DND-41 (cell line): ENCODE results near the gene LTBP1.

ENCODE experiments used
- ATAC-seq: fragments of 200-7000 bp; cut with Tn5 transposase; 3 replicates; pipeline ENCODE4 v1.9.1; 2021; ENCODE audit warnings: low read depth; ENCODE audit not compliant: insufficient read depth
- DNase-seq: peaks from one replicate; pipeline ENCODE4 v3.0.0-alpha.2; 2020
- H2AFZ ChIP-seq: 2 replicates; pipeline ENCODE4 v1.6.0; 2012; ENCODE audit warnings: low read depth, low read length
- H3K27ac ChIP-seq: 2 replicates; pipeline ENCODE4 v1.5.1; 2012; ENCODE audit warnings: low read length, inconsistent platforms
- H3K27me3 ChIP-seq: fragments of 200-600 bp; sonication (generic); 2 replicates; pipeline ENCODE4 v1.6.0; 2012; ENCODE audit warnings: low read length, mild to moderate bottlenecking, inconsistent platforms; ENCODE audit not compliant: insufficient read depth, poor library complexity
- H3K36me3 ChIP-seq: 2 replicates; pipeline ENCODE4 v1.5.1; 2012; ENCODE audit warnings: low read length, inconsistent platforms; ENCODE audit not compliant: insufficient read depth
- H3K4me1 ChIP-seq: 2 replicates; pipeline ENCODE4 v1.5.1; 2012; ENCODE audit warnings: mild to moderate bottlenecking, low read length; ENCODE audit not compliant: insufficient read depth
- H3K4me2 ChIP-seq: 2 replicates; pipeline ENCODE4 v1.6.0; 2012; ENCODE audit warnings: mild to moderate bottlenecking, moderate library complexity, low read length, inconsistent platforms; ENCODE audit not compliant: insufficient read depth
- H3K4me3 ChIP-seq, 2 experiments: fragments of 200-600 bp in 1 of 2; shearing (Covaris generic) in 1 of 2; 2 replicates each; pipeline ENCODE4 v1.5.1; 2012 to 2016; ENCODE audit warnings: inconsistent platforms in 2 of 2, low read length in 2 of 2, mild to moderate bottlenecking in 2 of 2, low read depth in 1 of 2, moderate library complexity in 1 of 2
- H3K79me2 ChIP-seq: 2 replicates; pipeline ENCODE4 v1.6.0; 2012; ENCODE audit warnings: low read length, inconsistent platforms; ENCODE audit not compliant: insufficient read depth
- H3K9ac ChIP-seq: 2 replicates; pipeline ENCODE4 v1.6.0; 2012; ENCODE audit warnings: low read depth, mild to moderate bottlenecking, inconsistent platforms, low read length, moderate library complexity
- H3K9me3 ChIP-seq: 2 replicates; pipeline ENCODE4 v1.5.1; 2012; ENCODE audit warnings: low read length, moderate library complexity, mild to moderate bottlenecking, inconsistent platforms; ENCODE audit not compliant: insufficient read depth, severe bottlenecking
- H4K20me1 ChIP-seq: 2 replicates; pipeline ENCODE4 v1.6.0; 2012; ENCODE audit warnings: low read length; ENCODE audit not compliant: insufficient read depth
- EZH2 ChIP-seq: IDR thresholded peaks from 3 replicates; pipeline ENCODE4 v1.6.1; 2012; ENCODE audit warnings: borderline replicate concordance, low read depth, mild to moderate bottlenecking, moderate library complexity, low read length, inconsistent platforms; ENCODE audit not compliant: severe bottlenecking
- TF ChIP-seq, protein P1 (sequence below): IDR thresholded peaks from 2 replicates; pipeline ENCODE4 v1.5.1; 2012; ENCODE audit warnings: borderline replicate concordance, low read length, moderate library complexity, mild to moderate bottlenecking; ENCODE audit not compliant: poor library complexity, severe bottlenecking; ENCODE audit errors: extremely low read depth

Gene LTBP1

DNA sequence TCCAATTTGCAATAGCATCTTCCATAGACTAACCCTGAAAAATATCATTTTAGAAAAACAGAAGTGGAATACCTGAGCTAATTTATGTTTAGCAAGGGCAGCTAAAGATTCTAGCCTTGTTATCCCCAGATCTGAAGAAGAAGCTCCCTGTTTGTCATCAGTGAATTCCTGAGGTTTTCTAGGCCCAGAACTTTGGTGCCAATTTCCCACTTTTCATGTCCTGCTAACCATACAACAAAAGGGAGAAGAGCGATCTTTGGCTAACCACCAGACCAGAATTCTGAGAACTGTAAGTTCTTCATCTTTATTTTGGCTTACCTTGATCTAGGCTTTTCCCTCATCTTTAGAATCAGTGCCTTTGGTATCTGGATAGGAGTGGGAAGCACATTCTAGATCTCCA lies 478.4 kb downstream of the LTBP1 start:
- DNase-seq (no peak), ATAC-seq (no peak)
- Histone ChIP-seq H3K79me2 (no peaks in the 10 kb centered on the region), H3K4me2 (no peak overlapping the region), H4K20me1 (no peaks in the 10 kb centered on the region), H3K36me3 (no peaks in the 10 kb centered on the region), H3K9me3 (no peaks in the 10 kb centered on the region), H3K9ac (no peak overlapping the region), H3K4me1 (no peaks in the 10 kb centered on the region), H3K27me3 (no peaks in the 10 kb centered on the region), H3K27ac (no peak overlapping the region), H2AFZ (no peak overlapping the region), H3K4me3 (no peak overlapping the region)
- TF ChIP-seq EZH2: no peak
- TF ChIP-seq, protein P1, sequence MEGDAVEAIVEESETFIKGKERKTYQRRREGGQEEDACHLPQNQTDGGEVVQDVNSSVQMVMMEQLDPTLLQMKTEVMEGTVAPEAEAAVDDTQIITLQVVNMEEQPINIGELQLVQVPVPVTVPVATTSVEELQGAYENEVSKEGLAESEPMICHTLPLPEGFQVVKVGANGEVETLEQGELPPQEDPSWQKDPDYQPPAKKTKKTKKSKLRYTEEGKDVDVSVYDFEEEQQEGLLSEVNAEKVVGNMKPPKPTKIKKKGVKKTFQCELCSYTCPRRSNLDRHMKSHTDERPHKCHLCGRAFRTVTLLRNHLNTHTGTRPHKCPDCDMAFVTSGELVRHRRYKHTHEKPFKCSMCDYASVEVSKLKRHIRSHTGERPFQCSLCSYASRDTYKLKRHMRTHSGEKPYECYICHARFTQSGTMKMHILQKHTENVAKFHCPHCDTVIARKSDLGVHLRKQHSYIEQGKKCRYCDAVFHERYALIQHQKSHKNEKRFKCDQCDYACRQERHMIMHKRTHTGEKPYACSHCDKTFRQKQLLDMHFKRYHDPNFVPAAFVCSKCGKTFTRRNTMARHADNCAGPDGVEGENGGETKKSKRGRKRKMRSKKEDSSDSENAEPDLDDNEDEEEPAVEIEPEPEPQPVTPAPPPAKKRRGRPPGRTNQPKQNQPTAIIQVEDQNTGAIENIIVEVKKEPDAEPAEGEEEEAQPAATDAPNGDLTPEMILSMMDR: no peak

GRCh38 chr2:33425586-33426031 lies 478.9 kb downstream of the LTBP1 start:
- no peak overlapping the region for H3K9ac ChIP-seq
- no peak overlapping the region for H2AFZ ChIP-seq
- H3K4me2 ChIP-seq: no peak overlapping the region
- no peaks in the 10 kb centered on the region for H3K27me3 ChIP-seq
- H3K27ac ChIP-seq: no peak overlapping the region
- ATAC-seq: no peak
- no peaks in the 10 kb centered on the region for H3K36me3 ChIP-seq
- H4K20me1 ChIP-seq: no peaks in the 10 kb centered on the region
- H3K79me2 ChIP-seq: no peaks in the 10 kb centered on the region
- no peaks in the 10 kb centered on the region for H3K9me3 ChIP-seq
- no peak overlapping the region for H3K4me3 ChIP-seq
- DNase-seq: no peak
- TF ChIP-seq EZH2: no peak
- TF ChIP-seq, protein P1: no peak
- no peaks in the 10 kb centered on the region for H3K4me1 ChIP-seq

- Histone ChIP-seq H3K9ac (no peak overlapping the region), H3K36me3 (no peaks in the 10 kb centered on the region), H3K27me3 (no peaks in the 10 kb centered on the region), H4K20me1 (no peaks in the 10 kb centered on the region), H3K9me3 (no peaks in the 10 kb centered on the region), H3K79me2 (no peaks in the 10 kb centered on the region), H3K27ac (no peak overlapping the region), H3K4me3 (no peak overlapping the region), H2AFZ (no peak overlapping the region), H3K4me2 (no peak overlapping the region), H3K4me1 (no peaks in the 10 kb centered on the region)
- no peak for DNase-seq
- TF ChIP-seq EZH2: no peak
- TF ChIP-seq, protein P1: no peak
- ATAC-seq: no peak
Measured at GRCh38 chr2:33426666-33427231, 480.0 kb downstream of the LTBP1 start.
